NCI-H460 (cell line): ENCODE data around the gene NTM. TPM values are rescaled to one million over a fixed set of nuclear protein-coding genes. Genes with fewer than 3 reads are reported as not detected.

ENCODE experiments used
- DNase-seq: peaks from one replicate; pipeline ENCODE4 v3.0.0-alpha.2; 2016; ENCODE audit warnings: low read depth; ENCODE audit errors: extremely low read depth
- total RNA-seq: library from RNA; depleted of rRNA; stranded (reverse); fragments of >200 nt; shearing (Covaris generic); gene quantifications from 2 replicates; pipeline ENCODE4 v1.2.3, GENCODE V29; 2014

The NTM gene
- total RNA-seq, 1 experiment from 2014 or later = 3.7 TPM

DNA sequence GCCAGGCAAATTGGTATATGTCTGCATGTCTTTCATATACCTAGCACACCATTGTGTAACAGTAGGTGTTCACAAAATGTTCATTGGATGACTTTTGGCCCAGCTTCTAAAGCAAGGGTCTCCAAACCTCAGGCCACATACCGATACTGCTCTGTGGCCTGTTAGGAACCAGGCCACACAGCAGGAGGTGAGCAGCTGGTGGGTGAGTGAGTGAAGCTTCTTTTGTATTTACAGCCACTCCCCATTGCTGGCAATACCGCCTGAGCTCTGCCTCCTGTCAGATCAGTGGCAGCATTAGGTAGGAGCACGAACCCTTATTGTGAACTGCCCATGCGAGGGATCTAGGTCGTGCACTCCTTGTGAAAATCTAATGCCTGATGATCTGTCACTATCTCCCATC, 836.6 kb downstream of the NTM start:
- DNase-seq = no peak

DNA sequence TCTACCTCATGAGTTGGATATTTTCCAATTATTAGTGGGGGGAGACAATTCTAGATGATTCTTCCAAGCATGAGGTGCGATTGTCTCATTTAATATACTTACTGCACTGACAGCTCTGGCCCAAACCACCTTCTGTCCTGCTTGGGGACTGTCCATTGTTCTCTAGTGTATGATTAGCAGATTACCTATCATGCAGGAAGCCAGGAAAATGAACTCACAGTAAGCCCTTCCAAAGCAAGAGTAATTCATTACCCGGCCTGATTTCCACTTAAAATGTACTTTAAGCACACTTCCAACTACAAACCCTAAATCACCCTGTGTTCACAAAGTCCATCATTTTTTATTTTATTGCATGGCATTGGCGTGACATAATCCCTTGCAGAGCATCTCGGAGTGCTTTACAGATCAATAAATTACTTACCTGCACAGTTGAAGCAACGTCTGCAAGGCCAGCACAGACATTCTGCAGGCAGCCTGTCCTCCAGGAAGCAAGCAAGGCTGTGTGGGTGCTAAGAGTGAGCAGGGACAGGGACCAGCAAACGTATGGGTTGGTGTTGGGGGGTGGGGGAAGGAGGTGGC, 838.2 kb downstream of the NTM start:
- DNase-seq = no peak

DNA sequence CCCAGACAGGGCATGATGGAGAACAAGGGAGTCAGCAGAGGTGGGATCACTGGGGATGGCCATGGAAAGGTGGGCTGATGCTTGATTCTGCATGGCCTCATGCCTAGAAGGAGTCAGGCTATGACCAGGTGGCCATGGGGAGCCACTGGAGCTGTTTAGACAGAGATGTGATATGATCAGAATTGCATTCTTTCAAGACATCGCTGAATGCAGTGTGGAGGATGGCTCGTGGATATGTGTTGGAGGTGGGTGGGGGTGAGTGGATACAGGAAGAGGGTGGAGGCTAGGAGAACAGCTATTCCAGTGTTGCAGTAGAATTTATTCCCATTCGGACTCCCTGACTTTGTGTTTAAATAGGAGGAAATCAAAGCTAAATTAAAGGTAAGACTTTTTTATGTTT, 841.1 kb downstream of the NTM start:
- no peak for DNase-seq

DNA sequence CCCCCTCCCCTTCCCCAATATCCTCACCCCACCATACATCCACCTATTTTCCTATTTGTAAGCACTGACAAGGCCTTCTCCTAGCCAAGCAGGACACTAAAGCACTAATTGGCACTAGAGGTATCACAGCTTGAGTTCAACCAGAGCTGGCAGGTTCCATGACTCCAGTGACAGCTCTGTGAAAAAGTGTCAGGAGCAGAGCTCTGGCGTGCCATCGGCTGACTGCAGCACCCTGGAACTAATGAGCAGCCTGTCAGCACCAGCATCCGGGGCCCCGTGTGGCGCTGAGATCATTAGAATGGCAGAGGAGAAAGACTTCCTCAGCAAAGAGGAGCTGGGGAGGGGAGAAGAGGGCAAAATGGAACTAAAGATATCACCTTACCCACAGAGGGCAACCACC, 847.4 kb downstream of the NTM start:
- no peak for DNase-seq

DNA sequence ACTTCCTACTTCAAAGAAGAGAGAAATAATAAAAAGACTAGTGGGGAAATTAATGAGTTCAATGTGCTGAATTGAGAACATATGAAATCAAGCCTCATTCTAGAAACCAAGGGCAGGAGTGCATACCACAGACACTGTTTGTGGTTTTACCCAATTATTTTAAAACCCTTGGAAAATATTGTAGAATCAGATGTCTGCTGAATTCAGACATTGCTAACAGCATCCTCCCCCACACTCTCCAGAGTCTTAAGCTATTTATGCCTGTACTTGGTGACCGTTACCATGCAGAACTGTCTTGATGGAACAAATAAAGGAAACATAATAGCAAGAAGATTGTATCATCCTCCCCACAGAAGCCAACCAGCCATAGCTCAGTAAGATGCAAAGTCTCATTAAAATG, 850.1 kb downstream of the NTM start:
- DNase-seq = no peak

DNA sequence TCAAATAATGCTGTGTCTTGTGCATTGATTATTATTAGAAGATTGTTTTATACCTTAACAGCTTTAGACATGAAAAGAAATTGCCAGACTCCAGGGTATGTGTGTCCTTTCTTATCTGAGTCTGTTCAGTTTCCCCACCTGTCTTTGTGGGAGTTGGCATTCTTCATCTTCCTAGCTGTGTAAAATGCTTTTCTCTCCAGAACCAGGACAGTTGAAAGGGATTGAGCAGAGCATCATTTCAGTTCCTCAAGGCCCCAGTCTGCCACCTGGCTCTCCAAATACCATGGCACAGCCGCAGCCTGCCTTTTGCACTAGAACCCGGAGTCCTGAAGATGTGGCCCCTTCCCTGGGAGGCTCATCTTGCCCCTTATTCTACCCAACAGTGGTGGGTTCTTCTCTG, 851.9 kb downstream of the NTM start:
- DNase-seq = no peak

DNA sequence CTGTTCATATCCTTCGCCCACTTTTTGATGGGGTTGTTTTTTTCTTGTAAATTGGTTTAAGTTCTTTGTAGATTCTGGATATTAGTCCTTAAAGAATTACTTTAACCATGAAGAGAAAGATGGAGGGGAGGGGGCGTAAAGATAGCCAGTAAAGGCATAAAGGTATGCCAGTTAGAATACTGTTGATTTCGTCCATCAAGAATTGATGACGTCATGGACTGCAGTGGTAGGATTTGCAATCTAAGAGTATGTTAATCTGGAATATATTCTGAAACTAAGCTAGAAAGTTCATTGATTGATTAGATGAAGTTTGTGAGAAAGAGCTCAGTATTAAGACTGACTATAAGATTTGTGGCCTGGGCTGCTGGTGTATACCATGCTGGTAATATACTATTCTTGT, 856.1 kb downstream of the NTM start:
- DNase-seq = no peak

DNA sequence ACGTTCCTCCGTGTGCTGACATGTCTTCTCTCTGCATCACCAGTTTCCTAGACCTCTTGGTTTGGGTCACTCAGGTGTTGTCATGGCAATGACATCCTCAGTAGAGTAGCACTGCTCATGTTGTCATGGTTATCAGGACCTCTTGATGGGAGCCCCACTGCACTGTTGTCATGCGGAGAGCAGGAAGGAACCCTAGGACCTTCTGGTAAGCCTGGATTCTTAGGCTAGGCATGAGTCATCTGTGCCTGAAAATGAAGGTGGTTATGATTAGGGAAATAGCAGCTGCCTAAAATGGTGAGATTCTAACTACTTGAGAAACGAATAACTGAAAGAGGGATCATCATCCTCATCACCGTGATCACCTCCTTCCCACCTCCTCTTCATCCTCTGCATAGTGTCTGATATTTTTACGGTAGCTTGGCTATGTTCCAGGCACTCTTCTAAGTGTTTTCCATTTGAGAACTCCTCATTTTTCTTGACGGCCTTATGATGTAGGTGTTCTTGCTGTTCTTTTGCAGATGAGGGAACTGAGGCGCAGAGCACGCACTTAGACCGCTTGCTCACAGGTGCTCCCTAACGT, 858.4 kb downstream of the NTM start:
- DNase-seq = no peak

DNA sequence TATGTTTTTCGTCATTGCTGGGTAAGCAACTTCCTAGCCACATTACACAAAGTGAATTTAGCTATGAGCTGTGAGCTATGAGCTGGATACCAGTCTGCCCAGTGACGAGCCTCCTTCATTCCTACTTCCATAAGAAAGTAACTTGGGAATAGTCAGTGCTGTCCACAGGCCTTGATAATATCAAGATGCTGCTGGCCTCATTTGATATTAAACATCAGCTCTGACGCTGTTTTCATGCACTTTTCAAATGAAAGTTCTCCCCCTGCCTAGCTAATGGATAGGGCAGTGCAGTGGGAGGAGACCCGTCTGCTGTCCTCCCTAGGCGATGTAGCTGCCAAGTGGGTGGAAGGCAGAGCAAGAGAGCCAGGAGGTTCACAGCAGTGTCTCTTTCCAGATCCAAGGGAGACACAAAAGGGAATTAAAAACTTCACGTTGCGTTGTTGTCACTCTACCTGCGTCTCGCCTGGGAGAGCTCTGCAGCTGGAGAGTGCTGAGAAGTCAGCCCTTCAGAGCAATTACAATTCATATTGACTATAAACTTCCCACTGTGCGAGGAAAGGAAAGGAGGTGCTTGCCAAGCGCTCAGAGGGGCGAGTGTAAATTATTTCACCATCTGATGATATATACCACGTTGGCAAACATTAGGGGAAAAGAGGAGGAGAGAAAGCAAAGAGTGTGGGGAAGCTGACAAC, 861.4 kb downstream of the NTM start:
- no peak for DNase-seq

DNA sequence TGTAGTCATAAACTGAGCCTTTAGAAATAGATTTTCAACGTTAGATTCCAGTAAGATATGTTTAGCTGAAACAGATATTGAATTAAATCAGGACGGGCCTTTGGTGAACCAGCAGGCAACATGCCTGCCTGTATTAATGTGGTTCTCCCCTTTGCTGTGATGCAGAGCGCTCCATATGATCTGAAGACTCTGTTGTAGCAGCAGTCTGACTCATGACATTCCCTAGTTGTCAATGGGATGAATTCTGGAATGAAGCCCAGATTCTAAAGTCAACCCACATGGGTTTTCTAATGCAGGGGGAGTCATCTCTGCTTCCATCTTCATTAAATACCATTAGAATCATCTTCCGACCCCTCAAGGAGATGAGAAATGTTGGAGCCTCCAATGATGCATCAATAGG, 864.5 kb downstream of the NTM start:
- DNase-seq = no peak

DNA sequence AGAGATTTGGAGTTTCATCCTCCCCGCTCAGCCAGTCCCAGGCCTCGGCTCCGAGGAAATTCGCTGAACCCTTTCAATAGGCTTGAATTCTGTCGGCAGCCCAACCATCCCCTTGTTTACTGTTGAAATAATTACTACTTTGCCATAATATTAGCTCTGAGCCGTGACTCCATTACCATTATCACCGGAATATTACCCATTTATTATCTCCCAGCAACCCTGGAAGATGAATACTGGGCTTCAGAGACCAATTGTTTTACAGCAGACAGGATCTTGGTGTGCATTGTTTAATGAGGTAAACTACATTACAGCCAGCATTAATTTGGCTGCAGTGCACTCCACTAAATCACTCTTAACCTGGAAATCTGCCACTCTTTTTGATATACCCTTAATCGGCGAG, 867.4 kb downstream of the NTM start:
- no peak for DNase-seq

DNA sequence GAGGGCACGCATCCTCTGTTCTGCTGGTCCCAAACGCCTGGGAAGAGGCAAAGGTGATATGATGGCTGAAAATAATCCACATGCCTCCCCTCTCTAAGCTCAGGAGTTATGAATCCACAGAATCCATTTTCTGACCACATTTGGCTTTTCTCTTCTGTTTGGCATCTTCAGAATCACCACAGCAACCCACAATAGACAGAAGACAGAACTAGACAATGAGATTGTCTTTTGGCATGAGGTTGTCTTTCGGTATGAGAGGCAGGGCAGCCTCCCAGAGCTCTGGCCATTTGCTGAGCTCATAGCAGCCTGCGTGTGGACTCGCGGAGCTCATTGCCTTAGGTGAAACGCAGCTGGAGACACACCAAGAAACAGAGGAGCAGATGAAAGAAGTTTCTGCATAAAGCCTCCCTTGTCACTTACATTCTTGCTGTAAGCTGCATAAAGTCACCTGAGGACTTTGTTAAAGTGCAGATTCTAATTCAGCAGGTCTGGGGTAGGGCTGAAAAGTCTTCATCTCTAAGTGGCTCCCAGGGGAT, 868.0 kb downstream of the NTM start:
- no peak for DNase-seq

DNA sequence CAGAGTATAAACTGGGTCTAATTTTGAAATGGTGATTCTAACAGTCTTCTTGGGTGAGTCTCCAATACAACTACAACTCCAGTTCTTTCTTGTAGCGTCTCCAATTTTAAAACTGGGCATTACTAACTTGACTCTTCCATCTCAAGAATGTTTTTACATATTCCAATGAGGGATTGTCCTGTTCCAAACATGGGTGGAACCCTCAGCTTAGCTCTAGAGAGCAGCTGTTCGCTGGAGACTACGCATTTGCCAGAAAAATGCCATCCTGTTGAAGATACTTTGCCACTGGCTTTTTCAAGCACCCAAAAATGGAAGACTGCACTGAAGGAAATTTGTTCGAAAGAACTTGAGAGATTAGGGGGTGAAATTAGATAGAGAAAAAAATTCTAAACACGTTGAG, 870.0 kb downstream of the NTM start:
- DNase-seq = no peak

DNA sequence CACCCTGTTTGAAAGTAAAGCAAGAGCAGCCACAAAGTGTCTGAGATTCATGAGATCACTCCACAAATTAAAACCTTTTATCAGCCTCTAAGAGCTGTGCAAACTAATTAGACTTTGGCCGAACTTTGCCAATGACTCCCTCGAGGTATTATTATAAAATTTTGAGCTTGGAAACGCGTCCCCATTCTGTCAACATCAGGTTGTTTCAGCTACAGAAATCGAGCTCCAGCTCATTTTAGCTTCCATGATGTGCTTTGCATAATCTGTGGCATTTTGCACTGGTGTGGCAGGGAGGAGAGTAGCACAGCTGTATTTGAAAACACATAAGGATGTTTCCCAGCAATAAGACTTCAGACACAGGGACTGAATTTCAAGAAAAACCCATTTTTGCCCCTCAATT, 872.2 kb downstream of the NTM start:
- DNase-seq = no peak

DNA sequence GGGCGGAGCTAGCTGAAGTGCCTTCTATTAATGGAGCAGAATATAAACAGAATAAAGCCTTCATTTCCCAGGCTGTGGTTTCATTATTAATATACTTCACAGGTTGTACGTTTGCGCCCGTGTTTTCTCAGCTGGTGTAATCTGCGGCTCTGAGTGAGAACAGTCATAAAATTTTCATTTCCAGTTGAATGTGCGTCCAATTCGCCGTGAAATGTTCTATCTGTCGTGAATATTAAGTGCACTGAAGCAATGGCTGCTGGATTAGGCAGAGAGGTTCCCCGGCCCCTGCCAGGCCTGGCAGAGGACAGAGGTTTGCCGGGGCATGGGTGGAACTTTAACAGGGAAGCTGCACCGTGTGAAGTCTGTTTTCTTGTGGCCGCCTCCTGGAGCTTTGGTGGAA, 874.4 kb downstream of the NTM start:
- no peak for DNase-seq

DNA sequence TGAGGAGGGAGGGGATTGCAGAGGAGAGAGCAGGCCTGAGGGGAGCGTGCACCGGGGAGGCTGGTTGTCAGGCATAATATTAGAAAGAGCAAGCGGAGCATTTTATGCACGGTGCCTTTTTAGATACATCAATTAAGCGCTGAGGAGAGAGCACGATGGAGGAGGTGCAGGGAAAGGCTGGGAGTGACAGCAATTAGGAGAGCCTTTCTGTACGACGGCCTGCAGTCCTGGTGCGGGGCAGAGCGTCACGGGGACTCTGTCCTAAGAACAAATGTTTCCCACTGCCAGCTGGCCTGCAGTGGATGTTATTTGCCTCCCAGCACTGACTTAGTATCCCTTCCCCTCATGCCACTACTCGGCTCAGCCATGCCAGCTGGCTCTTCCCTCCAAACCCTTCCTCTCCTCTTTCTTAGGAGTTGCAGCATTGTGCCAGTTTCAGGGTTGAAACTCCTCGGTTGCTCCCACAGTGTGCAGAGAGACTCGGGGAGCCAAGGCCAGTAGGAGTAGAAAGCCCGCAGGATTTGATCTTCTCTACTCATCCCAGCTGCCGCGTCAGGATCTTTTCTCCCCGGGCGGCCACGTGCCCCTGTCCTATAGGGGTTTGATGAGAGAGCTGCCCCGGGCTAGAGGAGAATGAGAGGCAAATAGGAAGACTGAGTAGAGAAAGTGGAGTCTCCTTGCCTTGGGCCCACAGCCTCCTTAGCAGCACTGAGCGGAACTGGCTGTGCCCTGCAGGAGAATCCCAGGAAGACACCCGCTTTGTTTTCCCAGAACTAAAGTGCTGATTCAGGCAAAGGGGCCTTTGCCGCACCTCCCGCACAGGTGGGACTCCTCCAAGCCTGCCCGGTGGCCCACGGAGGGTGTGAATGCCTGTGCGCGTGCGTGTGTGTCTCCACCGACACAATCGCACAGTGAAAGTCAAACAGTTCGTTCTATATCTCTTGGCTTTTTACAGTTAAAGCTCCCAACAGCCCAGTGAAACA, 875.3 kb downstream of the NTM start:
- no peak for DNase-seq

DNA sequence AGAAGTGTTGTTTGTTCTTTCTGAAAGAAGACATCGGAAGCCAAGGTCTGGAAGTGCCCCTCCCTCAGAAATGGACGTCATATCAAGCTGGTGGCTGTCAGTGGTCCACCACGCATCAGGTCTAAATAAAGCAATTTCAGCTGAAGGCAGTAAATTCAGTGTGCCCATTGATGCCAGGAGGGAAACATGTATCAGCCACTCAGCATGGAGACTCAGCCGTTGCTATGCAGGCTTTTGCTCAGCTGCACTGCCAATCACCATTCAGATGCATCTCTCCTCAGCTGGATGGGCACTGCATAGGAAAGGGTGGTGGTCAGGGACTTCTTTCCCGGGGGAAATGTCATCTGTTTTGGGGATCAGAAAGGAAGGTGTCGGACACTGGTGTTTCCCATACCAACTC, 878.2 kb downstream of the NTM start:
- no peak for DNase-seq

DNA sequence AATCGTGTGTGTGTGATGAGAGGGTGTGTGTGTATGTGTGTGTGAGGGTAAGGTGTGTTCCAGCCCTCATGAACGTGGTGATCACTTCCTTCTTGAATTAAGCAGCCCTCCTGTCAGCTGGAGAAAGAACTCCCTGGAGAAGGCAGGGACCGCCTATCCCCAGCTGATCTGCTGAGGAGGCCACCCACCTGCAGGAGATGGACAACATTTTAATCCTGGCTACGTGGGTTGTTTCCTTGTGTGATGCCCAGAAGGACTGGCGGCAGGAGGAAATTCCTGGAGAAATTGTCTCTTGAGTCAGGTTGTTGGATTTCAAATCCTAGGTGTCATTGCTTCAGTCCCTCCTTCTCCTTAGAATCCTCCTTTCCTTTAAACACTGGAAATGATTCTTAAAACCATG, 878.8 kb downstream of the NTM start:
- no peak for DNase-seq

DNA sequence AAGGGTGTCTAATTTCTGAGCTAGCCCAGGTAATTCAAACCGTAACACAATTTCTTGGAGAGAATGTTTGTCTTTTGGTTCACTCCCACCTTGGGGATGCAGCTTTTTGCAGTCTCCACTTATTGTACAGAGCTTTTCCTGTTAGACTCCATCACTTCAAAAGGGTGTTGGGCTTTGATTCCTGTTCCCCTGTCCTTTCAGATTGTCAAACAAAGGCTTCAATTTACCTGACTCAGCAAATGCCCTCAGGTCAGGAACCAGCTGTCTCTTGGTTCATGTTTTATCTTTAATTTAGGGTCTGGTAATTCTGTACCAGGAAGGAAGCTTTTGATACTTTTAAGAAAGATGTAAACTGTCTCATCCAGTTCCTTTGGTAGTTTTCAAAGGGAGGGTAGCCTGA, 880.6 kb downstream of the NTM start:
- DNase-seq = no peak

DNA sequence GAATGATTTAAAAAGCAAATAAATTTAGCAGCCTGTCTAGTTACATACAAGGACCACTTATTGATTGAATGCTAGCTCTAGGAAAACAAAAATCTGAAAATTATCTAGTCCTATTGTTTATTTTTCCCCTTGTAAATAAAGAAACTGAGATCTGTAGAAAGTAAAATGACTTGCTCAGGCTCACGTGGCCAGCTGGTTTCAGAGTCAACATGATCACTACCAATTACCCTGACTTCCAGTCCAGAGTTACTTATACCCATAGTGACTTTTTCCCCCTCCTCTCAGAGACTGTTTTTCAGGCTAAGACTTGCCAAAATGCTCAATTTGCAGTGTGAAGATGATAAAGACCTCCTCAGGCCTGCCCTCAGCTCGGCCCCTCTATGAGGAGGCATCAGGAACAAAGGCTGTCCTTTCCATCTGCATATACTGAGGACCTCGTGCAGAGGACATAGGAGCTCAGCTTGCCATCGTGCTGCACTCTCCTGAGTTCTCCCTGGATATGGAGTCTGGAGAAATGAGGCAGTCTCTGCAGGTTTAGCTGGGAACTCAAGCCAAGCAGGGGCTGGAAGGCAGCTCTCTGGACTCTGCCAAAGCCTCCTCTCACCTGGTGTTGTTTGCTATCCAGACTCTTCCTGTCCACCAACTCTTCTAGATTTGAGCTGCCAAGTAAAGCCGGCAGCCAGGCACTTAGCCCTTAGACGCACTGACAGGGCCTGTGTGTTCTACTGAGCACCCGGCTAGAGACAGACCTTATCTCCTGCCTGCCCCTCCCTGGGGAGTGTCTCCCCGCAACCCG, 883.3 kb downstream of the NTM start:
- DNase-seq = no peak
